Measurements from ENCODE around the gene NAE1. TPM values are rescaled to one million over a fixed set of nuclear protein-coding genes. Genes with fewer than 3 reads are reported as not detected.

Gene NAE1
- total RNA-seq, 1 experiment from 2014 or later = 123 TPM

DNA sequence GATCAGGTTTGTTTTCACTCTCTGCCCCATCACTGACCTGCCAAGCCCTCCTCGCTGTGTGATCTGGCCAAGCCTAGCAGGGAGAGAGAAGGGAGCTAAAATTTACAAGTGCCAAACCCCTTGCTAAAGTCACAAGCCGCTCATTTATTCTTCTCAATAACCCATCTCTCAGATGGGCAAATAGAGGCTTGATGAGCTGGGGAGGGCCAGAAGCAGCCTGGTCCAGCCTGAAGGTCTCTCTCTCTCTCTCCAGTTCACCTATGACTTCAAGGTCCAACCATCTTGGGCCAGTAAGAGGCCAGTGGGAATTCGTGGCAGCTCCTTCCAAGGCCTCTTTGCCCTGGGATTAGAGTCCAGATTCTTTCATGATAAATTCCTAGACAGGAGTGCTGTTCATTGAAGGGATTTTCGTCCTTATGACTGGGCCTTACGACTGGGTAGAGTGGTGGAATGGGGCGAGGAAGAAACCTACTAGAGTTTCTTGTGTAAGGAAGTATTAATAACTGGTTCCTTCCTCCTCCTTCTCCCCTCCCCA, 16.8 kb upstream of the NAE1 start:
- no peak overlapping the region for H2AFZ ChIP-seq (ENCODE audit: low read depth, low read length, poor library complexity, severe bottlenecking)
- H3K9me3 ChIP-seq (ENCODE audit: control insufficient read depth in 1 of 2, insufficient read depth in 1 of 2, low read depth in 1 of 2, low read length in 2 of 2) = no peaks in the 10 kb centered on the region
- H3K4me2 ChIP-seq (ENCODE audit: low read length) = no peak overlapping the region
- ChIA-PET CTCF (interaction anchor here (1.7 kb wide), 1 partner anchor 17 kb away, joined by 7 read pairs; the partner anchor contains the start of gene NAE1), POLR2A (interaction anchor here (0.9 kb wide), 1 partner anchor 17 kb away, joined by 3 read pairs; the partner anchor contains the start of gene NAE1), RAD21 (ENCODE audit: low non-redundant PET in 1 of 2, low total read pairs in 2 of 2, uncharacterized antibody in 2 of 2, unreplicated experiment in 2 of 2) (no interaction called here)
- DNase-seq (ENCODE audit: low read depth, low spot score) = no peak
- H4K20me1 ChIP-seq (ENCODE audit: insufficient read depth) = no peaks in the 10 kb centered on the region
- H3K4me3 ChIP-seq (replicated peaks in 1 of 2; ENCODE audit: low read depth in 1 of 2, low read length in 2 of 2) = no peak overlapping the region
- intact Hi-C loops (cut with micrococcal nuclease) = no loop called here
- H3K79me2 ChIP-seq (ENCODE audit: insufficient read depth, low read length) = no peaks in the 10 kb centered on the region
- H3K9ac ChIP-seq (ENCODE audit: low read length) = no peak overlapping the region
- no peaks in the 10 kb centered on the region for H3K36me3 ChIP-seq (ENCODE audit: control insufficient read depth in 1 of 2, insufficient read depth in 2 of 2, low read length in 2 of 2)
- TF ChIP-seq, protein P1, sequence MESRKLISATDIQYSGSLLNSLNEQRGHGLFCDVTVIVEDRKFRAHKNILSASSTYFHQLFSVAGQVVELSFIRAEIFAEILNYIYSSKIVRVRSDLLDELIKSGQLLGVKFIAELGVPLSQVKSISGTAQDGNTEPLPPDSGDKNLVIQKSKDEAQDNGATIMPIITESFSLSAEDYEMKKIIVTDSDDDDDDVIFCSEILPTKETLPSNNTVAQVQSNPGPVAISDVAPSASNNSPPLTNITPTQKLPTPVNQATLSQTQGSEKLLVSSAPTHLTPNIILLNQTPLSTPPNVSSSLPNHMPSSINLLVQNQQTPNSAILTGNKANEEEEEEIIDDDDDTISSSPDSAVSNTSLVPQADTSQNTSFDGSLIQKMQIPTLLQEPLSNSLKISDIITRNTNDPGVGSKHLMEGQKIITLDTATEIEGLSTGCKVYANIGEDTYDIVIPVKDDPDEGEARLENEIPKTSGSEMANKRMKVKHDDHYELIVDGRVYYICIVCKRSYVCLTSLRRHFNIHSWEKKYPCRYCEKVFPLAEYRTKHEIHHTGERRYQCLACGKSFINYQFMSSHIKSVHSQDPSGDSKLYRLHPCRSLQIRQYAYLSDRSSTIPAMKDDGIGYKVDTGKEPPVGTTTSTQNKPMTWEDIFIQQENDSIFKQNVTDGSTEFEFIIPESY (IDR thresholded peaks at IDR 0.05; ENCODE audit: extremely low read depth, insufficient replicate concordance, low read length) = no peak
- TF ChIP-seq, protein P2, sequence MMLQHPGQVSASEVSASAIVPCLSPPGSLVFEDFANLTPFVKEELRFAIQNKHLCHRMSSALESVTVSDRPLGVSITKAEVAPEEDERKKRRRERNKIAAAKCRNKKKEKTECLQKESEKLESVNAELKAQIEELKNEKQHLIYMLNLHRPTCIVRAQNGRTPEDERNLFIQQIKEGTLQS (IDR thresholded peaks at IDR 0.05) = no peak
- TF ChIP-seq SRF (IDR thresholded peaks at IDR 0.05; ENCODE audit: low read depth) = no peak
- TF ChIP-seq EZH2phosphoT487 (IDR thresholded peaks at IDR 0.05; ENCODE audit: borderline replicate concordance) = no peak
- no peak for TF ChIP-seq ZFX (IDR thresholded peaks at IDR 0.05)
- TF ChIP-seq CEBPB (IDR thresholded peaks at IDR 0.05; ENCODE audit: low read depth) = no peak
- H3K27ac ChIP-seq (ENCODE audit: low read depth, low read length) = no peak overlapping the region
- peaks cover 7 to 15% of the 10 kb centered on the region in 2 experiments; a peak in 3 of 4 replicates for H3K4me1 ChIP-seq (ENCODE audit: control insufficient read depth in 1 of 2, insufficient read depth in 2 of 2, low read length in 2 of 2)
- H3K27me3 ChIP-seq (ENCODE audit: insufficient read depth, low read length) = no peaks in the 10 kb centered on the region
- no peak for ATAC-seq
- BruUV-seq (replicated peaks) = no TSS peak
- H3K9me2 ChIP-seq (ENCODE audit: insufficient read depth) = no peaks in the 10 kb centered on the region

DNA sequence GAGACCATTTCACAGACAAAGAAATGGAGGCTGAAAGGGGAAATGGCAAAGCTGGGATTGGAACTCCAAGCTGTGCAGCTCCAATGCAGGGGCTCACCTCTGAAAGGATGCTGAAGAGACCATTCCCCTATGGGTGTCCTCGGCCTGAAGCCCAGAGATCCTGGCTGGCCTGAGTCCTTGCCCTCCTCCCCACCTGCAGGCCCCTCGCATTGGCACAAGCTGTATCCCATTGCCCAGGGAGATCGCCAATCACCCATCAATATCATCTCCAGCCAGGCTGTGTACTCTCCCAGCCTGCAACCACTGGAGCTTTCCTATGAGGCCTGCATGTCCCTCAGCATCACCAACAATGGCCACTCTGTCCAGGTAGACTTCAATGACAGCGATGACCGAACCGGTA, 16.1 kb upstream of the NAE1 start:
- no peak overlapping the region for H3K9ac ChIP-seq (ENCODE audit: low read length)
- POLR2A ChIA-PET = no interaction called here
- RAD21 ChIA-PET (ENCODE audit: low non-redundant PET in 1 of 2, low total read pairs in 2 of 2, uncharacterized antibody in 2 of 2, unreplicated experiment in 2 of 2) = interaction anchor here in 1 of 2 experiments (0.6 kb wide), 1 partner anchor 34 kb away, joined by 4 read pairs; no protein-coding TSS in a partner anchor
- BruUV-seq (replicated peaks) = no TSS peak
- H2AFZ ChIP-seq (ENCODE audit: low read depth, low read length, poor library complexity, severe bottlenecking) = no peak overlapping the region
- no peak overlapping the region for H3K4me3 ChIP-seq (replicated peaks in 1 of 2; ENCODE audit: low read depth in 1 of 2, low read length in 2 of 2)
- H3K79me2 ChIP-seq (ENCODE audit: insufficient read depth, low read length) = no peaks in the 10 kb centered on the region
- no peaks in the 10 kb centered on the region for H3K9me3 ChIP-seq (ENCODE audit: control insufficient read depth in 1 of 2, insufficient read depth in 1 of 2, low read depth in 1 of 2, low read length in 2 of 2)
- ATAC-seq = no peak
- peaks cover 7 to 16% of the 10 kb centered on the region in 2 experiments; a peak in 3 of 4 replicates for H3K4me1 ChIP-seq (ENCODE audit: control insufficient read depth in 1 of 2, insufficient read depth in 2 of 2, low read length in 2 of 2)
- H4K20me1 ChIP-seq (ENCODE audit: insufficient read depth) = no peaks in the 10 kb centered on the region
- no peak overlapping the region for H3K27ac ChIP-seq (ENCODE audit: low read depth, low read length)
- H3K36me3 ChIP-seq (ENCODE audit: control insufficient read depth in 1 of 2, insufficient read depth in 2 of 2, low read length in 2 of 2) = no peaks in the 10 kb centered on the region
- no peak overlapping the region for H3K4me2 ChIP-seq (ENCODE audit: low read length)
- no peaks in the 10 kb centered on the region for H3K27me3 ChIP-seq (ENCODE audit: insufficient read depth, low read length)
- no peak for DNase-seq (ENCODE audit: low read depth, low spot score)
- intact Hi-C loops (cut with micrococcal nuclease) = no loop called here
- H3K9me2 ChIP-seq (ENCODE audit: insufficient read depth) = no peaks in the 10 kb centered on the region
- TF ChIP-seq EZH2 (IDR thresholded peaks at IDR 0.05) = no peak
- TF ChIP-seq SRF (IDR thresholded peaks at IDR 0.05; ENCODE audit: low read depth) = no peak
- TF ChIP-seq, protein P2 (IDR thresholded peaks at IDR 0.05) = no peak
- TF ChIP-seq, protein P3, sequence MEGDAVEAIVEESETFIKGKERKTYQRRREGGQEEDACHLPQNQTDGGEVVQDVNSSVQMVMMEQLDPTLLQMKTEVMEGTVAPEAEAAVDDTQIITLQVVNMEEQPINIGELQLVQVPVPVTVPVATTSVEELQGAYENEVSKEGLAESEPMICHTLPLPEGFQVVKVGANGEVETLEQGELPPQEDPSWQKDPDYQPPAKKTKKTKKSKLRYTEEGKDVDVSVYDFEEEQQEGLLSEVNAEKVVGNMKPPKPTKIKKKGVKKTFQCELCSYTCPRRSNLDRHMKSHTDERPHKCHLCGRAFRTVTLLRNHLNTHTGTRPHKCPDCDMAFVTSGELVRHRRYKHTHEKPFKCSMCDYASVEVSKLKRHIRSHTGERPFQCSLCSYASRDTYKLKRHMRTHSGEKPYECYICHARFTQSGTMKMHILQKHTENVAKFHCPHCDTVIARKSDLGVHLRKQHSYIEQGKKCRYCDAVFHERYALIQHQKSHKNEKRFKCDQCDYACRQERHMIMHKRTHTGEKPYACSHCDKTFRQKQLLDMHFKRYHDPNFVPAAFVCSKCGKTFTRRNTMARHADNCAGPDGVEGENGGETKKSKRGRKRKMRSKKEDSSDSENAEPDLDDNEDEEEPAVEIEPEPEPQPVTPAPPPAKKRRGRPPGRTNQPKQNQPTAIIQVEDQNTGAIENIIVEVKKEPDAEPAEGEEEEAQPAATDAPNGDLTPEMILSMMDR (IDR thresholded peaks at IDR 0.05 in 2 of 3, conservative IDR thresholded peaks at IDR 0.05 in 1 of 3; ENCODE audit: borderline replicate concordance in 1 of 3, insufficient read depth in 1 of 3, low read depth in 2 of 3, low read length in 2 of 3) = no peak
- TF ChIP-seq ELF1 (IDR thresholded peaks at IDR 0.05; ENCODE audit: borderline replicate concordance, low read depth) = no peak
- TF ChIP-seq TCF7L2 (IDR thresholded peaks at IDR 0.05; ENCODE audit: borderline replicate concordance, extremely low read depth, insufficient read depth, insufficient read length) = no peak
- CTCF ChIA-PET = interaction anchor here (1.7 kb wide), 1 partner anchor 16 kb away, joined by 7 read pairs; the partner anchor contains the start of gene NAE1
